Neural crest cell (in vitro differentiated cells): ENCODE results near the gene PXT1. TPM values are rescaled to one million over a fixed set of nuclear protein-coding genes. Genes with fewer than 3 reads are reported as not detected.

ENCODE experiments used
- DNase-seq: peaks from one replicate; pipeline ENCODE4 v3.0.0; 2021; ENCODE audit warnings: low read depth, mixed read lengths, low spot score
- H3K27ac Mint-ChIP-seq: one replicate; pipeline ENCODE4 v1.8.0; 2021; ENCODE audit warnings: mild to moderate bottlenecking, mixed read lengths; ENCODE audit not compliant: unreplicated experiment
- H3K27me3 Mint-ChIP-seq: 2 replicates; pipeline ENCODE4 v1.8.0; 2021; ENCODE audit warnings: low read depth, mild to moderate bottlenecking, mixed read lengths
- H3K36me3 Mint-ChIP-seq: 2 replicates; pipeline ENCODE4 v1.8.0; 2021; ENCODE audit warnings: low read depth, mild to moderate bottlenecking, mixed read lengths
- H3K4me1 Mint-ChIP-seq: 2 replicates; pipeline ENCODE4 v1.8.0; 2021; ENCODE audit warnings: mixed read lengths
- H3K4me3 Mint-ChIP-seq: one replicate; pipeline ENCODE4 v1.8.0; 2021; ENCODE audit warnings: mild to moderate bottlenecking, mixed read lengths
- H3K9me3 Mint-ChIP-seq: 2 replicates; pipeline ENCODE4 v1.8.0; 2021; ENCODE audit warnings: mixed read lengths
- CTCF ChIP-seq: fragments of 200-600 bp; sonication (generic); conservative IDR thresholded peaks from 2 replicates; pipeline ENCODE4 v1.5.0; 2021; ENCODE audit warnings: antibody characterized with exemption, mild to moderate bottlenecking
- total RNA-seq: library from RNA; stranded (reverse); gene quantifications from 2 replicates; pipeline ENCODE4 v1.2.1, GENCODE V29; 2021

The PXT1 gene
- total RNA-seq, 1 donor from 2014 or later, result 0.14 TPM

- Mint-ChIP-seq H3K36me3 (no peaks in the 10 kb centered on the region), H3K4me3 (no peak overlapping the region), H3K4me1 (peaks cover 30% of the 10 kb centered on the region), H3K9me3 (no peaks in the 10 kb centered on the region), H3K27ac (no peak overlapping the region), H3K27me3 (no peaks in the 10 kb centered on the region)
- no peak for DNase-seq
- TF ChIP-seq CTCF, result no peak
These were observed 81.6 kb downstream of the PXT1 start for GRCh38 chr6:36361071-36361470.

GRCh38 chr6:36360241-36361054 lies 82.2 kb downstream of the PXT1 start:
- peak; percentile 80 for DNase-seq
- Mint-ChIP-seq H3K36me3 (no peaks in the 10 kb centered on the region), H3K27me3 (no peaks in the 10 kb centered on the region), H3K4me3 (no peak overlapping the region), H3K4me1 (peaks cover 30% of the 10 kb centered on the region), H3K9me3 (no peaks in the 10 kb centered on the region), H3K27ac (peak overlapping the region; percentile 51)
- peak; percentile 83 for TF ChIP-seq CTCF

- Mint-ChIP-seq H3K36me3 (no peaks in the 10 kb centered on the region), H3K4me3 (peak overlapping the region; percentile 22), H3K27me3 (peaks cover 3% of the 10 kb centered on the region), H3K27ac (peak overlapping the region; percentile 73), H3K9me3 (peaks cover 3% of the 10 kb centered on the region), H3K4me1 (peaks cover 30% of the 10 kb centered on the region)
- no peak for TF ChIP-seq CTCF
- DNase-seq, result no peak
These were observed 84.3 kb downstream of the PXT1 start for GRCh38 chr6:36358226-36358915.

GRCh38 chr6:36357872-36358225 lies 84.8 kb downstream of the PXT1 start:
- H3K4me3 Mint-ChIP-seq, result peak overlapping the region; percentile 22
- no peak for TF ChIP-seq CTCF
- no peaks in the 10 kb centered on the region for H3K36me3 Mint-ChIP-seq
- H3K9me3 Mint-ChIP-seq, result peaks cover 5% of the 10 kb centered on the region
- DNase-seq, result no peak
- H3K4me1 Mint-ChIP-seq, result peaks cover 27% of the 10 kb centered on the region
- peaks cover 3% of the 10 kb centered on the region for H3K27me3 Mint-ChIP-seq
- peak overlapping the region; percentile 73 for H3K27ac Mint-ChIP-seq

- Mint-ChIP-seq H3K27me3 (peaks cover 3% of the 10 kb centered on the region), H3K4me1 (peaks cover 29% of the 10 kb centered on the region), H3K4me3 (no peak overlapping the region), H3K9me3 (peaks cover 7% of the 10 kb centered on the region), H3K27ac (no peak overlapping the region), H3K36me3 (no peaks in the 10 kb centered on the region)
- no peak for TF ChIP-seq CTCF
- DNase-seq, result no peak
These were observed 86.8 kb downstream of the PXT1 start for GRCh38 chr6:36355819-36356218.
